K562 (cell line): ENCODE measurements around the gene ZNF335. TPM values are rescaled to one million over a fixed set of nuclear protein-coding genes. Genes with fewer than 3 reads are reported as not detected.
A peak's percentile ranks its signal among the peaks of the same experiment; 100 is the strongest.

Source experiments
- HMGN3 ChIP-seq: IDR thresholded peaks from 2 replicates; pipeline ENCODE4 v1.6.1; 2011; ENCODE audit warnings: borderline replicate concordance, low read depth, mild to moderate bottlenecking, mixed read lengths, low read length; ENCODE audit not compliant: insufficient read length; ENCODE audit errors: extremely low read depth
- LCOR ChIP-seq: sonication (generic); formaldehyde crosslinking; IDR thresholded peaks from 2 replicates; pipeline ENCODE4 v1.8.0; 2022; ENCODE audit warnings: mild to moderate bottlenecking, missing genetic modification reagents
- MECOM ChIP-seq: fragments of 250-450 bp; sonication (Bioruptor Pico); IDR thresholded peaks from 2 replicates; pipeline ENCODE4 v1.8.0; 2022; ENCODE audit warnings: inconsistent platforms
- NONO ChIP-seq, 2 experiments: fragments of 200-400 bp in 1 of 2; fragments of 450-650 bp in 1 of 2; formaldehyde crosslinking in 1 of 2; IDR thresholded peaks; 2 replicates each; pipeline ENCODE4 v1.6.1; 2017; ENCODE audit warnings: low read depth in 2 of 2, mild to moderate bottlenecking in 2 of 2, moderate library complexity in 2 of 2, low read length in 1 of 2
- POLR2B ChIP-seq: fragments of 450-650 bp; IDR thresholded peaks from 2 replicates; pipeline ENCODE4 v1.6.1; 2018; ENCODE audit warnings: low read depth; ENCODE audit not compliant: partially characterized antibody
- SIN3A ChIP-seq, 2 experiments: fragments of 150-350 bp in 1 of 2; IDR thresholded peaks; 2 replicates each; pipeline ENCODE4 v1.6.1; 2011 to 2016; ENCODE audit warnings: borderline replicate concordance in 2 of 2, low read depth in 2 of 2, low read length in 2 of 2, mild to moderate bottlenecking in 2 of 2, moderate library complexity in 2 of 2; ENCODE audit not compliant: control insufficient read depth in 1 of 2
- TAF7 ChIP-seq: fragments of 450-650 bp; IDR thresholded peaks from 2 replicates; pipeline ENCODE4 v1.6.1; 2016; ENCODE audit warnings: missing genetic modification characterization, missing compliant biosample characterization
- ZNF143 ChIP-seq: sonication (generic); formaldehyde crosslinking; IDR thresholded peaks from 2 replicates; pipeline ENCODE4 v1.9.0; 2022; ENCODE audit warnings: mild to moderate bottlenecking, missing genetic modification reagents
- polyA plus RNA-seq, 8 experiments: library from polyadenylated mRNA; depleted of rRNA in 4 of 8; stranded (reverse) in 5 of 8; unstranded in 3 of 8; fragments of >200 nt; fragmentation: Nextera tagmentation in 2 of 8; fragmentation: Illumina TruSeq in 1 of 8; extraction: Ambion mirVana in 2 of 8; extraction: Trizol in 1 of 8; gene quantifications; 2 replicates each; pipeline versions ENCODE4 v1.2.1 to v1.2.3, GENCODE V29; 2011 to 2014; ENCODE audit warnings: inconsistent platforms in 1 of 8, missing spikeins in 1 of 8
- total RNA-seq, 7 experiments: library from RNA; depleted of rRNA in 6 of 7; stranded (reverse); fragments of >200 nt in 6 of 7; fragmentation: Illumina TruSeq in 2 of 7; extraction: Trizol in 2 of 7; gene quantifications; 2 replicates each; pipeline versions ENCODE4 v1.2.1 to v1.2.3, GENCODE V29; 2011 to 2021; ENCODE audit warnings: low replicate concordance in 1 of 7
- TF ChIP-seq, protein P1 (sequence below): fragments of 450-650 bp; formaldehyde crosslinking; IDR thresholded peaks from 2 replicates; pipeline ENCODE4 v1.4.0; 2020; ENCODE audit warnings: mild to moderate bottlenecking, moderate library complexity
- TF ChIP-seq, protein P2 (sequence below), 2 experiments: fragments of 250-450 bp in 1 of 2; fragments of 450-650 bp in 1 of 2; sonication (Bioruptor Pico) in 1 of 2; IDR thresholded peaks; 2 replicates each; pipeline versions ENCODE4 v1.6.1 to v1.8.0; 2016 to 2021; ENCODE audit warnings: mild to moderate bottlenecking in 2 of 2, moderate library complexity in 2 of 2, missing compliant biosample characterization in 1 of 2, missing genetic modification characterization in 1 of 2
- TF ChIP-seq, protein P3 (sequence below): fragments of 250-450 bp; sonication (Bioruptor Pico); IDR thresholded peaks from 2 replicates; pipeline ENCODE4 v1.9.0; 2021; ENCODE audit warnings: mild to moderate bottlenecking, inconsistent platforms
- TF ChIP-seq, protein P4 (sequence below): sonication (generic); formaldehyde crosslinking; IDR thresholded peaks from 2 replicates; pipeline ENCODE4 v1.8.0; 2022; ENCODE audit warnings: mild to moderate bottlenecking, missing genetic modification reagents
- TF ChIP-seq, protein P5 (sequence below): fragments of 450-650 bp; formaldehyde crosslinking; IDR thresholded peaks from 2 replicates; pipeline ENCODE4 v1.4.0; 2022; ENCODE audit warnings: missing genetic modification characterization
- TF ChIP-seq, protein P6 (sequence below), 2 experiments: fragments of 450-650 bp; conservative IDR thresholded peaks; 2 replicates each; pipeline ENCODE4 v1.6.1; 2017; ENCODE audit warnings: mild to moderate bottlenecking in 2 of 2, moderate library complexity in 2 of 2

Gene ZNF335
- total and polyA plus RNA-seq, 9 of the 15 experiments (the other 6 are each of a cell fraction or from before 2014, with no cell fraction given), result 0.39 to 16.0 (median 7.6) TPM

DNA sequence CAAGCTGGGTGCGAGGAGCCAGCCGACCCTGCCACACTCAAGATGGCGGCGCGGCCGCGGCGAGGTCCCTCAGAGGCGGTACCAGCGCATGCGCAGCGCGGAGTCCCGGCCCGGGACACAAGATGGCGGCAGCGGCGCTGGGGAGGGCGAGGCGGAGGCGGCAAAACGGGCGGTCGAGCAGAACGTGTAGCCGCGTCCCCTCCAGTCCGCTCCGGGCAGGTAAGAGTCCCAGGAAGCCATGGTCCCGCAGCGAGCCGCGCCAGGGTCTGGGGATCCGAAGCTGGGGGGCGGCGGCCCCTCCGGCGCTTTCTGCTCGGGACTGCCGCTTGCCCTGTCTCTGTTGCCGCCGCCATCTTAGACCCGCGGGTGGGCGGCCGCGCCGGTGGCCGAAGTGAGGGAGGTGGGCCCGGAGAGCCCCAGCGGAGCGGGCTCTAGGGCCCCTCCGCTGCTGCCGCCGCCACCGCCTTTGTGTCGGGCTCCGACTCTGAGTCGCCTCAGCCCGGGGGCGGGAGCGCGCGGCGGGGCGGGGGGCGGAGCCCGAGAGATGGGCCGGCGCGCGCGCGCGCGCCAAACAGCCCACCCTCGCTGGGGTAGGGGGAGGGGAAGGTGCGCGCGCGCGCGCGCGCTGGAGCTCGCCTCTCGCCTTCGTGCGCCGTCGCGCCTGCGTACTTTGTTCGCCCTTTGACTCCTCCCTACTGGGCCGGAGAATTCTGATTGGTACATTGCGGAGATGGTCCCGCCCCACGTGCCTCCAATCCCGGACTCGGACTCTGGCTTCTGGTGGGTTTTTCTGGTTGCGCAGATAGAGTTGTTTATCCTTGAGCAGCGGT, 37.2 kb downstream of the ZNF335 start, which contains the start of gene PCIF1 (continued):
- TF ChIP-seq, protein P1, sequence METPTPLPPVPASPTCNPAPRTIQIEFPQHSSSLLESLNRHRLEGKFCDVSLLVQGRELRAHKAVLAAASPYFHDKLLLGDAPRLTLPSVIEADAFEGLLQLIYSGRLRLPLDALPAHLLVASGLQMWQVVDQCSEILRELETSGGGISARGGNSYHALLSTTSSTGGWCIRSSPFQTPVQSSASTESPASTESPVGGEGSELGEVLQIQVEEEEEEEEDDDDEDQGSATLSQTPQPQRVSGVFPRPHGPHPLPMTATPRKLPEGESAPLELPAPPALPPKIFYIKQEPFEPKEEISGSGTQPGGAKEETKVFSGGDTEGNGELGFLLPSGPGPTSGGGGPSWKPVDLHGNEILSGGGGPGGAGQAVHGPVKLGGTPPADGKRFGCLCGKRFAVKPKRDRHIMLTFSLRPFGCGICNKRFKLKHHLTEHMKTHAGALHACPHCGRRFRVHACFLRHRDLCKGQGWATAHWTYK (CRISPR knock-in tag), result peak; percentile 73; the same call in 1 of the 2 replicates
- TF ChIP-seq, protein P2, sequence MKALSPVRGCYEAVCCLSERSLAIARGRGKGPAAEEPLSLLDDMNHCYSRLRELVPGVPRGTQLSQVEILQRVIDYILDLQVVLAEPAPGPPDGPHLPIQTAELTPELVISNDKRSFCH (CRISPR knock-in tag; IDR thresholded peaks at IDR 0.05), result no peak
- TF ChIP-seq, protein P2 (tag; IDR thresholded peaks at IDR 0.05), result peak; percentile 78; the same call in 1 of the 2 replicates
- TF ChIP-seq, protein P3, sequence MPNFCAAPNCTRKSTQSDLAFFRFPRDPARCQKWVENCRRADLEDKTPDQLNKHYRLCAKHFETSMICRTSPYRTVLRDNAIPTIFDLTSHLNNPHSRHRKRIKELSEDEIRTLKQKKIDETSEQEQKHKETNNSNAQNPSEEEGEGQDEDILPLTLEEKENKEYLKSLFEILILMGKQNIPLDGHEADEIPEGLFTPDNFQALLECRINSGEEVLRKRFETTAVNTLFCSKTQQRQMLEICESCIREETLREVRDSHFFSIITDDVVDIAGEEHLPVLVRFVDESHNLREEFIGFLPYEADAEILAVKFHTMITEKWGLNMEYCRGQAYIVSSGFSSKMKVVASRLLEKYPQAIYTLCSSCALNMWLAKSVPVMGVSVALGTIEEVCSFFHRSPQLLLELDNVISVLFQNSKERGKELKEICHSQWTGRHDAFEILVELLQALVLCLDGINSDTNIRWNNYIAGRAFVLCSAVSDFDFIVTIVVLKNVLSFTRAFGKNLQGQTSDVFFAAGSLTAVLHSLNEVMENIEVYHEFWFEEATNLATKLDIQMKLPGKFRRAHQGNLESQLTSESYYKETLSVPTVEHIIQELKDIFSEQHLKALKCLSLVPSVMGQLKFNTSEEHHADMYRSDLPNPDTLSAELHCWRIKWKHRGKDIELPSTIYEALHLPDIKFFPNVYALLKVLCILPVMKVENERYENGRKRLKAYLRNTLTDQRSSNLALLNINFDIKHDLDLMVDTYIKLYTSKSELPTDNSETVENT (CRISPR knock-in tag), result peak; percentile 94
- TF ChIP-seq MECOM (no peak), LCOR (CRISPR knock-in tag) (peak; percentile 40; the same call in 1 of the 2 replicates), POLR2B (peak; percentile 95), TAF7 (tag) (peak; percentile 100), NONO (IDR thresholded peaks at IDR 0.05; ENCODE audit: low read depth in 2 of 2, low read length in 1 of 2) (peak; percentile 77 to 95; a peak in 3 of 4 replicates), HMGN3 (peak; percentile 91), ZNF143 (CRISPR knock-in tag) (peak; percentile 49; the same call in 1 of the 2 replicates), SIN3A (IDR thresholded peaks at IDR 0.05; ENCODE audit: borderline replicate concordance in 2 of 2, control insufficient read depth in 1 of 2, low read depth in 2 of 2, low read length in 2 of 2) (peak in 1 of 2 experiments; percentile 12; a peak in 2 of 4 replicates)
- TF ChIP-seq, protein P4, sequence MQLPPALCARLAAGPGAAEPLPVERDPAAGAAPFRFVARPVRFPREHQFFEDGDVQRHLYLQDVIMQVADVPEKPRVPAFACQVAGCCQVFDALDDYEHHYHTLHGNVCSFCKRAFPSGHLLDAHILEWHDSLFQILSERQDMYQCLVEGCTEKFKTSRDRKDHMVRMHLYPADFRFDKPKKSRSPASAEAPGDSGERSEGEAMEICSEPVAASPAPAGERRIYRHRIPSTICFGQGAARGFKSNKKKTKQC, result peak; percentile 78
- TF ChIP-seq, protein P5, sequence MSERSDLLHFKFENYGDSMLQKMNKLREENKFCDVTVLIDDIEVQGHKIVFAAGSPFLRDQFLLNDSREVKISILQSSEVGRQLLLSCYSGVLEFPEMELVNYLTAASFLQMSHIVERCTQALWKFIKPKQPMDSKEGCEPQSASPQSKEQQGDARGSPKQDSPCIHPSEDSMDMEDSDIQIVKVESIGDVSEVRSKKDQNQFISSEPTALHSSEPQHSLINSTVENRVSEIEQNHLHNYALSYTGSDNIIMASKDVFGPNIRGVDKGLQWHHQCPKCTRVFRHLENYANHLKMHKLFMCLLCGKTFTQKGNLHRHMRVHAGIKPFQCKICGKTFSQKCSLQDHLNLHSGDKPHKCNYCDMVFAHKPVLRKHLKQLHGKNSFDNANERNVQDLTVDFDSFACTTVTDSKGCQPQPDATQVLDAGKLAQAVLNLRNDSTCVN, result no peak
- TF ChIP-seq, protein P6, sequence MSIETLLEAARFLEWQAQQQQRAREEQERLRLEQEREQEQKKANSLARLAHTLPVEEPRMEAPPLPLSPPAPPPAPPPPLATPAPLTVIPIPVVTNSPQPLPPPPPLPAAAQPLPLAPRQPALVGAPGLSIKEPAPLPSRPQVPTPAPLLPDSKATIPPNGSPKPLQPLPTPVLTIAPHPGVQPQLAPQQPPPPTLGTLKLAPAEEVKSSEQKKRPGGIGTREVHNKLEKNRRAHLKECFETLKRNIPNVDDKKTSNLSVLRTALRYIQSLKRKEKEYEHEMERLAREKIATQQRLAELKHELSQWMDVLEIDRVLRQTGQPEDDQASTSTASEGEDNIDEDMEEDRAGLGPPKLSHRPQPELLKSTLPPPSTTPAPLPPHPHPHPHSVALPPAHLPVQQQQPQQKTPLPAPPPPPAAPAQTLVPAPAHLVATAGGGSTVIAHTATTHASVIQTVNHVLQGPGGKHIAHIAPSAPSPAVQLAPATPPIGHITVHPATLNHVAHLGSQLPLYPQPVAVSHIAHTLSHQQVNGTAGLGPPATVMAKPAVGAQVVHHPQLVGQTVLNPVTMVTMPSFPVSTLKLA (conservative IDR thresholded peaks at IDR 0.05), result peak; percentile 78 to 83
